Measurements from ENCODE around the gene TSC22D1.
A peak's percentile ranks its signal among the peaks of the same experiment; 100 is the strongest.

TSC22D1 gene

DNA sequence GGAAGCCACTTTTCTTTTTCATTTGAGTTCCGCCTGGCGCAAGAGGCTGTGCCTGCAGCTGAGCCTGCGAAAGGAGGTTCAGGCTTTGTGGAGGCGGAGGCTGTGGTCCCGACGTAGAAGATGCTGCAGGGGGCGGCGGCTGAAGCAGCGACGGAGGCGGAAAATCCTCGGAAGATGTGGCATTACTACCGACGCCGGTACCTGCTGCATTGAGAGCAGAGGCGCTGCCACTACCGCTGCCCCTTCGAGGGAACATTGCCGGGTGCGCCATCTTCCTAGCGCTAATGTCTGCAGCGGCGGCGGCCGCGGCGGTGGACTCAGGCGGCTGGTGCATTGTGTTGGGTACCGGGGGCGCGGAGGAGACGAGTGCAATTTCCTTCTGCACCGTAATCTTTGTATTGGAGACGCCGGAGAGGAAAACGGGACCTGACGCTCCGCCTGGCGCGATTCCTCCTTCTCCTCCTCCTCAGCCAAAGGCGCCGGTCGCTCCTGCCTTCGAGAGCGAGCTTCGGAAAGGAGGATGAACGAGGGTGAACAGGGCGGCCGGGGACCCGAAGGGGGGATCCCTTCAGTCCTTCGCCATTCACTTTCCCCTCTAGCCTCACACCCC lies at the start of gene TSC22D1:
TSC22D1 (minus strand) TSS at position 590 of the 610 bp plus-strand sequence; CDS start at position 334, 256 bp downstream.
- TF ChIP-seq POLR2AphosphoS5 (IDR thresholded peaks at IDR 0.05; ENCODE audit: borderline replicate concordance, low read depth, low read length) (no peak), FOXP2 (optimal IDR thresholded peaks at IDR 0.05; ENCODE audit: control extremely low read depth, extremely low read length, insufficient read depth) (no peak), EZH2 (IDR thresholded peaks at IDR 0.05) (no peak)
- no peaks in the 10 kb centered on the region for H3K9me3 ChIP-seq (ENCODE audit: low read depth, low read length)
- H3K36me3 ChIP-seq (ENCODE audit: insufficient read depth, low read length), result peaks cover 4% of the 10 kb centered on the region; the same call in 1 of the 2 replicates
- DNase-seq (ENCODE audit: low read depth, low spot score), result no peak
- H3K27ac ChIP-seq, result peak within 1 kb of the TSS; percentile 67; the same call in 1 of the 2 replicates
- H3K9ac ChIP-seq (ENCODE audit: insufficient read length), result peak within 1 kb of the TSS; percentile 76
- peak within 1 kb of the TSS; percentile 88 for H3K4me3 ChIP-seq

DNA sequence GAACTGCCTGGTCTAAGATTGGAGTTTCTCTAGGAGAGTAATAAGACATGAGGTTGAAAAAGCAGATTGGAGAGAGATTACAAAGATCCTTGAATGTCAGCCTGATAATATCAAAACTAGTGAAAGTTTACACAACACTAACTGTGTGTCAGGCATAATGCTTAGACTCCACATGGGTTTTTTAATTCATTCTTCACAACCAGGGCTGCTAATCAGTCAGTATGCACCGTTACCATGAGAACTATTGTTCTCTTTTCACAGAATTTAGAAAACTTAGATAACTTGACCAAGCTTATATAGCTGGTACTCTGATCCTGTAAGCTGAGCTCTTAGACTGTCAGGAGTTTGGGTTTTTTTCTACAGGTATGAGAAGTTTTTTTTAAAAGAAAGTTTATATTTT lies 46.6 kb upstream of the TSC22D1 start:
- DNase-seq (ENCODE audit: low read depth, low spot score), result no peak
- no peak overlapping the region for H3K27ac ChIP-seq
- no peaks in the 10 kb centered on the region for H3K9me3 ChIP-seq (ENCODE audit: low read depth, low read length)
- H3K4me3 ChIP-seq, result no peak overlapping the region
- H3K36me3 ChIP-seq (ENCODE audit: insufficient read depth, low read length), result no peaks in the 10 kb centered on the region
- H3K9ac ChIP-seq (ENCODE audit: insufficient read length), result no peak overlapping the region
- TF ChIP-seq EZH2 (IDR thresholded peaks at IDR 0.05) (no peak), FOXP2 (optimal IDR thresholded peaks at IDR 0.05; ENCODE audit: control extremely low read depth, extremely low read length, insufficient read depth) (no peak), POLR2AphosphoS5 (IDR thresholded peaks at IDR 0.05; ENCODE audit: borderline replicate concordance, low read depth, low read length) (no peak)

DNA sequence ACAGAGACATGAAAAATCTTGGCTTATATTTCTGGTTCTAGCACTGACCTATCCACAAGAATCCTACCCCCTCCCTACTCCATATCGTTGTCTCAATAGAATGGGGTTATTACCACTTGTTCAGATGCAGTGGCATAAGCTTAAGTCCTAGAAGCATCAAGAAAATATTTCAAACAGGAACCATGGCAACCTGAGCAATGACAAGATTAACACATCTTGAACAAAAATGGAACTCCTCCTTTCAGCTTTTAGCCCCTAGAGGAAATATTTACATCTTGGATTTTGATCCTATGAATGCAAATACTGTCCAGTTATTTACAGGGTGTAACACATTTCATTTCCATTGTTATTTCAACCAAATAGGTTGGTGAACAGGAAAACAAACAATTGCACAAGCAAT lies 46.1 kb upstream of the TSC22D1 start:
- DNase-seq (ENCODE audit: low read depth, low spot score), result no peak
- Histone ChIP-seq H3K36me3 (ENCODE audit: insufficient read depth, low read length) (no peaks in the 10 kb centered on the region), H3K9ac (ENCODE audit: insufficient read length) (no peak overlapping the region), H3K27ac (no peak overlapping the region), H3K9me3 (ENCODE audit: low read depth, low read length) (no peaks in the 10 kb centered on the region), H3K4me3 (no peak overlapping the region)
- TF ChIP-seq FOXP2 (optimal IDR thresholded peaks at IDR 0.05; ENCODE audit: control extremely low read depth, extremely low read length, insufficient read depth) (no peak), POLR2AphosphoS5 (IDR thresholded peaks at IDR 0.05; ENCODE audit: borderline replicate concordance, low read depth, low read length) (no peak), EZH2 (IDR thresholded peaks at IDR 0.05) (no peak)

DNA sequence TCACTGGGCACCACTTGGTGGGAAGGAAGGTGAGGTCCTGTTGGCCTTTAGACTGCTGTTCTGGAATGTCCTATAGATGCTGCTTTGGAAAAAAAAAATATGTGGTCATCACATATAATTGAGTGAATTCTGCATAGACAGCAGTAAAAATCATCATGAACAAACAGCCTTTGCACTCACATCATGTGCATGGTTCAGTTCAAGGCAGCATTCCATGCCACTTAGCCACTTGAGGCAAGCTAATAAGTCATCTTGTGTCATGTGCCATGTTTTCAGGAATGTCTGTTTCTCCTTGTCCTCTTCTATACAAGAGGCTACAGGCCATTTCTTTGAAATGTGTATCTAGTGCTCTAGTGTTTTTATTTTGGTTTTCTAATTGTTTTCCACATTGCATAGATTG lies 43.9 kb upstream of the TSC22D1 start:
- DNase-seq (ENCODE audit: low read depth, low spot score), result no peak
- Histone ChIP-seq H3K9me3 (ENCODE audit: low read depth, low read length) (no peaks in the 10 kb centered on the region), H3K9ac (ENCODE audit: insufficient read length) (no peak overlapping the region), H3K36me3 (ENCODE audit: insufficient read depth, low read length) (no peaks in the 10 kb centered on the region), H3K4me3 (no peak overlapping the region), H3K27ac (no peak overlapping the region)
- TF ChIP-seq POLR2AphosphoS5 (IDR thresholded peaks at IDR 0.05; ENCODE audit: borderline replicate concordance, low read depth, low read length), result no peak
- no peak for TF ChIP-seq FOXP2 (optimal IDR thresholded peaks at IDR 0.05; ENCODE audit: control extremely low read depth, extremely low read length, insufficient read depth)
- TF ChIP-seq EZH2 (IDR thresholded peaks at IDR 0.05), result no peak

DNA sequence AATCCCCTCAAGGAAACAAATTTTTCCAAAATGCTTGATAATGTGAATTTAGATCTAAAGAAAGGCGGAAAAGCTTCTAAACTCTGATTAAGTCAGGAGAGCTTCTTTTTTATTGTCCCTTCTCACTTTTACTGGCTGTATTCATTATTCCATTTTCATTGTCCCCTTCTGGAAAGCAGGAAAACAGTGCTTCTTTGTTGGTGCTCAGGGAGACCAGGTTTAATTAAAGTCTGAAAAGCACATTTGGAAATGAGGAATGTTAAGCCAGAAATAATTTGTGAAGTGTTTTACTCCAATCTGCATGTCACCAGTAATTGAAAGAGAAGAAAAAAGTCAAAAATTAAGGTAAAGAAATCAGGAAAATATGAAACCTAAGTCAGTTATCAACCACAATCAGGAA lies 43.5 kb upstream of the TSC22D1 start:
- Histone ChIP-seq H3K27ac (no peak overlapping the region), H3K9me3 (ENCODE audit: low read depth, low read length) (no peaks in the 10 kb centered on the region), H3K36me3 (ENCODE audit: insufficient read depth, low read length) (no peaks in the 10 kb centered on the region), H3K9ac (ENCODE audit: insufficient read length) (no peak overlapping the region), H3K4me3 (no peak overlapping the region)
- TF ChIP-seq FOXP2 (optimal IDR thresholded peaks at IDR 0.05; ENCODE audit: control extremely low read depth, extremely low read length, insufficient read depth) (no peak), EZH2 (IDR thresholded peaks at IDR 0.05) (no peak), POLR2AphosphoS5 (IDR thresholded peaks at IDR 0.05; ENCODE audit: borderline replicate concordance, low read depth, low read length) (no peak)
- no peak for DNase-seq (ENCODE audit: low read depth, low spot score)

DNA sequence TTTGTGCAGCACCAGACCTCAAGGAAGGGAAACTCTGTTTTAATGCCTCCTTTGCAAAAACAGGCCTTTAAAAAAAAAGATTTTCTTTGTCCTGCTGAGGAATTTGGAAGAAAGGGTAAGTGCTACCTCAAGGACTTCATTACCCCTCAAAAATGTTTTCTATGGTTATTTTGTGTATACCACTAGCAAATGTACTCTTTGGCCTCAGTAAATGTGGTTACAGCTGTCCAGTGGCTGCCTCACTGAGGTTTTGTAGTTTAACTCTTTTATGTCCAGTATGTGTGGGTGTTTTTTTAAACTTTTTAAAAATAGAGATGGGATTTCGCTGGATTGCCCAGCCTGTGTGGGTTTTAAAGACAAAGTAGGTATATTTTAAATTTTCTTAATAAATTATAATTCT lies 42.2 kb upstream of the TSC22D1 start:
- Histone ChIP-seq H3K4me3 (no peak overlapping the region), H3K9me3 (ENCODE audit: low read depth, low read length) (no peaks in the 10 kb centered on the region), H3K9ac (ENCODE audit: insufficient read length) (no peak overlapping the region), H3K36me3 (ENCODE audit: insufficient read depth, low read length) (no peaks in the 10 kb centered on the region), H3K27ac (no peak overlapping the region)
- no peak for DNase-seq (ENCODE audit: low read depth, low spot score)
- TF ChIP-seq EZH2 (IDR thresholded peaks at IDR 0.05) (no peak), POLR2AphosphoS5 (IDR thresholded peaks at IDR 0.05; ENCODE audit: borderline replicate concordance, low read depth, low read length) (no peak), FOXP2 (optimal IDR thresholded peaks at IDR 0.05; ENCODE audit: control extremely low read depth, extremely low read length, insufficient read depth) (no peak)

DNA sequence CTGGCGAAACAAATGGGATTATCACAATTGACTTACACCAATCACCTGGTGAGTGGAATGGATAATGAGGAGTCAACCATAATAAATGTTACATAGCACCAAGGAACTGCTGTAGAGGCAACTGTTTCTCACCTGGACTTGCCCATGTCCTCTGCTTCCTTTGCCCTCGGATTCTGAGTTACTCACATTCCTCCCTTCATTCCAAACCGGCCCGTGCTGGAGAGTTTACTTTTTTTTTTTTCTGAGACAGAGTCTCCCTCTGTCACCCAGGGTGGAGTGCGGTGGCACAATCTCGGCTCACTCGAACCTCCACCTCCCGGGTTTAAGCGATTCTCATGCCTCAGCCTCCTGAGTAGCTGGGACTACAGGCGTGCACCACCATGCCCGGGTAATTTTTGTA lies 41.5 kb upstream of the TSC22D1 start:
- no peak overlapping the region for H3K4me3 ChIP-seq
- no peak for DNase-seq (ENCODE audit: low read depth, low spot score)
- H3K9ac ChIP-seq (ENCODE audit: insufficient read length), result no peak overlapping the region
- H3K36me3 ChIP-seq (ENCODE audit: insufficient read depth, low read length), result no peaks in the 10 kb centered on the region
- TF ChIP-seq EZH2 (IDR thresholded peaks at IDR 0.05) (no peak), FOXP2 (optimal IDR thresholded peaks at IDR 0.05; ENCODE audit: control extremely low read depth, extremely low read length, insufficient read depth) (no peak), POLR2AphosphoS5 (IDR thresholded peaks at IDR 0.05; ENCODE audit: borderline replicate concordance, low read depth, low read length) (no peak)
- no peaks in the 10 kb centered on the region for H3K9me3 ChIP-seq (ENCODE audit: low read depth, low read length)
- no peak overlapping the region for H3K27ac ChIP-seq

DNA sequence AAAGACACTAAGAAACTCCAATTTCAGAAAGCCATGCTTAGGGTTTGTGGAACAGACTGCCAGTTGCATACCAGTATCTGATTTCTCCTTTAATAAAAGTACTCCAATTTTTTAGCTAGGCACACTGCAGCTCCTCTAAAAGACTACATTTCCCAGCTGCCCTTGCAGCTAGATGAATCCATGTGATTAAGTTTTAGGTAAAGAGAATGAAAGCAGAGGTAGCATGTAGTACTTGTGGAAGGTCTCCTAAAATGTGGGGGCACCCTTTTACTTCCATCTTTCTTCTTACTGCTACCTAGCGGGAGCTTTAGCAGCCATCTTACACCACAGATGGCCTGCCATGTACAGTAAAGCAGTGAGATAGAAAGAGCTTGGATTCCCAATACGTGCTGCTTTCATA lies 33.0 kb upstream of the TSC22D1 start:
- TF ChIP-seq POLR2AphosphoS5 (IDR thresholded peaks at IDR 0.05; ENCODE audit: borderline replicate concordance, low read depth, low read length), result no peak
- TF ChIP-seq EZH2 (IDR thresholded peaks at IDR 0.05), result no peak
- TF ChIP-seq FOXP2 (optimal IDR thresholded peaks at IDR 0.05; ENCODE audit: control extremely low read depth, extremely low read length, insufficient read depth), result no peak
- DNase-seq (ENCODE audit: low read depth, low spot score), result no peak
- Histone ChIP-seq H3K27ac (no peak overlapping the region), H3K9ac (ENCODE audit: insufficient read length) (no peak overlapping the region), H3K36me3 (ENCODE audit: insufficient read depth, low read length) (no peaks in the 10 kb centered on the region), H3K4me3 (no peak overlapping the region), H3K9me3 (ENCODE audit: low read depth, low read length) (no peaks in the 10 kb centered on the region)

DNA sequence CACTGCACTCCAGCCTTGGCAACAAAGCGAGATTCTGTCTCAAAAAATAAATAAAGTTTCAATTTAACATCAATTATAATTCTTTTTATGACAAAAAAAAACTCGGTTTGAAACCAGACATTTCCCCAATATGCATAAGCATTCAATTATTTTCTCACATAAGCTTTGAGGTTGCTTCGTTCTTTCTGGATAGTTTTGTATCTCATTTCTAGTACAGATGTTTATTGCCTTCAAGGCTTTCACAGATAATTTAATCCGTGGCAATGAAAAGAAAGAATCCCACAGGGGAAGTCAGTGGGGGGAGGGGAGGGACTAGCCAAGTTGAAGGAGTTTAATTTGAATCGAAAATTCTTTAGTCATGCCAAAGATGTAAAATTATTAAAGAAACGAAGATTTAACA lies 29.6 kb upstream of the TSC22D1 start:
- H3K9me3 ChIP-seq (ENCODE audit: low read depth, low read length), result no peaks in the 10 kb centered on the region
- H3K27ac ChIP-seq, result peak overlapping the region; percentile 36; the same call in 1 of the 2 replicates
- H3K4me3 ChIP-seq, result peak overlapping the region; percentile 30; the same call in 1 of the 2 replicates
- peak overlapping the region; percentile 53 for H3K9ac ChIP-seq (ENCODE audit: insufficient read length)
- peak; percentile 35 for DNase-seq (ENCODE audit: low read depth, low spot score)
- no peaks in the 10 kb centered on the region for H3K36me3 ChIP-seq (ENCODE audit: insufficient read depth, low read length)
- TF ChIP-seq FOXP2 (optimal IDR thresholded peaks at IDR 0.05; ENCODE audit: control extremely low read depth, extremely low read length, insufficient read depth) (no peak), POLR2AphosphoS5 (IDR thresholded peaks at IDR 0.05; ENCODE audit: borderline replicate concordance, low read depth, low read length) (no peak), EZH2 (IDR thresholded peaks at IDR 0.05) (no peak)
